ENCODE results near the gene OSER1. TPM values are rescaled to one million over a fixed set of nuclear protein-coding genes. Genes with fewer than 3 reads are reported as not detected.
"Not testable (repeated sequence)": the region's sequence is repeated elsewhere in the genome, so short reads cannot be mapped to it uniquely, and the experiment has no call there.

Gene OSER1
- total RNA-seq (2014; rRNA removed; shearing (Covaris generic)) = 77.3 and 83.3 TPM in 2 replicates

- peak; percentile 99 for DNase-seq (ENCODE audit: low read depth)
Measured at GRCh38 chr20:44210406-44211176, at the start of gene OSER1. Gene OSER1, minus strand, starts transcription at chr20:44210771. Its CDS starts 3,814 bp downstream, at chr20:44206957.

DNA sequence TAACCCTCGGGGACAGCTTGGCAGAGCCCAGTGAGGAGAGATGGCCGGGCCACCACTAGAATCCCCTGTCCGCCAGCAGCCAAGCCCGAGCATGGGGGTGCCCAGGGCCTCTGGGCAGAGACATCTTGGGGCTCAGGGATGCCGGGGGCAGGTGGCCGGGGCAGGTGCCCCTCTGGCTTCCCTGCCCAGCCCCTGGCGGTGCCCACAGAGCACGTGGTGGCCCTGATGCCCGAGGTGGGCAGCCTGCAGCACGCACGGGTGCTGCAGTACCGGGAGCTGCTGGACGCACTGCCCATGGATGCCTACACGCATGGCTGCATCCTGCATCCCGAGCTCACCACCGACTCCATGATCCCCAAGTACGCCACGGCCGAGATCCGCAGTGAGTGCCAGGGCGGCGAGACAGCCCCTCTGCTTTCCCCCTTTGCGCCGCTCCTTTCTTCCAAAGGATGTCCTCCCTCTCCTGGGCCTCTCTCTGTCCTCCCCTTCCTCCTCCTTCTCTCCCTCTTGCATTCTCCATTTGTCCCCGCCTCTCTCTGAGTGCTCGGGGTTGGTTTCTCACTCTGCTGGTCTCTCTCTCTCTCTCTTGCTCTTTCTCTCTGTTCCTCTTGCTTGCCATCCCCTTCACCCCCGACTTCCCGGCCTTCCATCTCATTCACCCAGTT lies 47.8 kb upstream of the OSER1 start:
- DNase-seq (ENCODE audit: low read depth) = no peak

GRCh38 chr20:44256961-44257360 lies 46.4 kb upstream of the OSER1 start:
- no peak for DNase-seq (ENCODE audit: low read depth)

DNA sequence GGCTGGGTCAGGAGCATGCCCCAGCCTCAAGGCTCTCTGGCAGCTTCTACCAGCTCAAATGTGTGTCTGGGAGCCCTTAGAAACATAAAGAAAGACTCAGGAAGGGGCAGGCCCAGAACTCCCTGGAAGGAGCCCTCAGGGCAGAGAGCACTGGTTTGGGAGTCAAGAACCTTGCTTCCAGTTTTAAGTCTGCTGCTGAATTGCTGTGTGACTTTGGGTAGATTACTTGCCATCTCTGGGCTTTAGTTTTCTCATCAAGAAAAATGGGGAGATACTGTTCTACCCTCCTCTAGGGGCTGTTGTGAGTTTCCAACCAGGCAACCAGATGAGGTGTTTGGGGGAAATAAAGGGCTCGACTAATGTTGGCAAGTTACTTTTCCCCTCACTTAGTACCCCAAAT lies 45.4 kb upstream of the OSER1 start:
- no peak for DNase-seq (ENCODE audit: low read depth)

- DNase-seq (ENCODE audit: low read depth) = no peak
Measured at GRCh38 chr20:44254073-44254472, 43.5 kb upstream of the OSER1 start.

- no peak for DNase-seq (ENCODE audit: low read depth)
Measured at GRCh38 chr20:44253528-44253927, 43.0 kb upstream of the OSER1 start.

- no peak for DNase-seq (ENCODE audit: low read depth)
Measured at GRCh38 chr20:44251284-44251683, 40.7 kb upstream of the OSER1 start.

DNA sequence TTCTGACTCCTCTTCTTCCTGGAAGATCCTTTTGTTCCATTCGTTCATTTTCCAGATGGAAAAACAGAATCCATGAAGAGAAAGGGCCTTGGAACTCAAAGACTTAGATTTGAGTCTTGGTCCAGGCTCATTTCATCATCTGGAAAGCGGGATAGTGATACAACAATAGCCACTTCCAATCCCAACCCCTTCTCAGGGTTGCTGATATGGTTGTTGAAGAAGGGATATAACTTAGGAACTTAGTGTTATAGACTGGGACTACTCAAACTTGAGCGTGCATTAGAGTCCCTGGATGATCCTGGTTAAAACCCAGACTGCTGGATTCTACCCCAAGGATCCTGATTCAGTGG lies 37.8 kb upstream of the OSER1 start:
- DNase-seq (ENCODE audit: low read depth) = no peak

DNA sequence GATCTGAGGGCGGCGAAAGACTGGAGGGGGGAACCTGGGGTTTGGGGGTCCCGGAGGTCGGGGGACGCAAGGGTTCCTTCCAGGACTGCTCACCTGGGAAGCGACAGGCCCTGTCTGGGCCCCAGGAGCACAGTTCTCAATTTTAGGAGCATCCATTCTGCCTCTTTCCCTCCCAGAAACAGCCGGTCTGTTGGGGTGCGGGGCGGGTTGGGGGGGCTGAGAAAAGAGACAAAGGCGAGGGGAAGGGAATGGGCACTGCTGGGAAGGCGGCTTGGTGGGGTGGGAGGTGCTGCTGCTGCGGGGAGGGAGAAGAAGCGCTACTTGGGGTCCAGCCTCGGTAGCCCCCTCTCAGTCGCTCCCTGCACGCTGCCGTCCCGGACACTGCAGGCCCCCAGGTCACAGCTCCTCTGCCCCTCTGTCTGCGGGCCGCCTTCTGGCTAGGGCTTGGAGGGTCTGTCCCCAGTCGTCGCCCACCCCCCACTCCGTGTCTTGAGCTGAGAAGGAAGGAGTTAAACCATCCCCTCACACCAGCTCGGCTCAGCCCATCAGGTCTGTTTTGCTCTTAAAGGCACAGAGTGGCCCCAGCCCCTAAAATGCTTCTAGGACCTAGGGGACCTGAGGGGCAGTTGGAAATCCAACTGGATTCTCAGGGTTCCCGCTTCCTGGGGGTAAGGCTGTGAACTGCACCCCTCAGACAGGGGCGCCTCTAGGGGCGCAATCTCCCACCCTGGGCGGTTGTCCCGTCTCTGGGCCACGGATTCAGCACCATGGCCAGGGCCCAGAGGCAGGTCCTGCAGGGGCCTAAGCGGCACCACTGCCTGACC lies 37.2 kb upstream of the OSER1 start:
- peak; percentile 51 for DNase-seq (ENCODE audit: low read depth)

DNA sequence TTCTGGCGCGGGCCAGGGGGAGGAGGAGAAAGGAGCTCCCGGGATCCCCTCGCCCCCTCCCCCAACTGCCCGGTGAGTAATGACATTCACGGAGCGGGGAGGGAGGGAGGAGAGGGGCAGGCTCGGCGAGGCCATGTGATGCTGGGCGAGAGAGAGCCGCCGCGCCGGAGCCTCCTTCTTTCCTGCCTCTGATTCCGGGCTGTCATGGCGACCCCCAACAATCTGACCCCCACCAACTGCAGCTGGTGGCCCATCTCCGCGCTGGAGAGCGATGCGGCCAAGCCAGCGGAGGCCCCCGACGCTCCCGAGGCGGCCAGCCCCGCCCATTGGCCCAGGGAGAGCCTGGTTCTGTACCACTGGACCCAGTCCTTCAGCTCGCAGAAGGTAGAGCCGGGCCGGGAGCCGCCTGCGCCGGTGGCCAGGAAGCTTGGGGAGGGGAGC lies 36.6 kb upstream of the OSER1 start, which contains the start of gene GDAP1L1:
TSS of gene GDAP1L1 (plus strand) at position 178 of the 441 bp plus-strand sequence. CDS start at position 205, 27 bp downstream.
- DNase-seq (ENCODE audit: low read depth) = peak; percentile 32

DNA sequence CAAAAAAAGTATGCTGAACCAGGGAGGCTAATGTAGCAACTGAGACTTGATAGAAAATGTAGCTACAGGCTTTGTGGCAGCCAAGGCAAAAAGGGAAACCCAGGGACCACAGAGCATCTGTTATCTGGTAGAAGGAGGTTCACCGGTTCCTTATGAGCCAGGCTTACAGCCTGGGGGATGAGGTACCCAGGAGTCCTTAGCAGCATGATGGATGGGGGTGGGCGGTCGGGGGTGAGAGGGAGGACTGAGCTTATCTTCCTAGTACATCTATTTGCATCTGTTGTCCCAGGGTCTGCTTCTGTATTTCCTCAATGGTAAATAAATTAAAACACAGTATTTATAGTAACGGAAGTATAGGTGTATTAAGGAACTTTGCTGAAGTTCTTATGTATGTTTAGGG lies 35.4 kb upstream of the OSER1 start:
- DNase-seq (ENCODE audit: low read depth) = no peak

- no peak for DNase-seq (ENCODE audit: low read depth)
Measured at GRCh38 chr20:44241796-44242195, 31.2 kb upstream of the OSER1 start.

DNA sequence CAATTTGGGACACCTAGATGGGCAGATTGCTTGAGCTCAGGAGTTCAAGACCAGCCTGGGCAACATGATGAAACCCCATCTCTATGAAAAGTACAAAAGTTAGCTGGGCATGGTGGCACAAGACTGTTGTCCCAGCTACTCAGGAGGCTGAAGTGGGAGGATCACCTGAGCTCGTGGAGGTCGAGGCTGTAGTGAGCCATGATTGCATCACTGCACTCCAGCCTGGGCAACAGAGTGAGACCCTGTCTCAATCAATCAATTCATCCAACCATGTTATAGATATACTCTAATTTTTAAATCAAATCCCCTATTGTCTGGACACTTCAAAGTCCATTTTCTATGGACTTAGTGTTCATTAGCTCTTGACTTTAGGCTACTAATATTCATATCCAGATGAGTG lies 26.3 kb upstream of the OSER1 start:
- DNase-seq (ENCODE audit: low read depth) = not testable (repeated sequence)

DNA sequence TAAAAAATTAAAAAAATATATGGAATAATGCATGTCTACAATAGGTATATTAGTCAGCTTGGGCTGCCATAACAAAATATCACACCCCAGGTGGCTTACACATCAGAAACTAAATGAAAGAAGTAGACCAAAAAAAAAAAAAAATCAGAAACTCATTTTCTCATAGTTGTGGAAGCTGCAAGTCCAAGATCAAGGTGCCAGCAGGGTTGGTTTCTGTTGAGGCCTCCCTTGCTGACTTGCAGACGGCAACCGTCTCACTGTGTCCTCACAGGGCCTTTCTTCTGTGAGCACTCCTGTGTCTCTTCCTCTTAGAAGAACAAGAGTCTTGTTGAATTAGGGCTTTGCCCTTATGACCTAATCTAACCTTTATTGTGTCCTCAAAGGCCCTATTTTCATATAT lies 25.1 kb upstream of the OSER1 start:
- DNase-seq (ENCODE audit: low read depth) = no peak

- DNase-seq (ENCODE audit: low read depth) = no peak
Measured at GRCh38 chr20:44234566-44235317, 24.2 kb upstream of the OSER1 start.

- no peak for DNase-seq (ENCODE audit: low read depth)
Measured at GRCh38 chr20:44233436-44234016, 23.0 kb upstream of the OSER1 start.

DNA sequence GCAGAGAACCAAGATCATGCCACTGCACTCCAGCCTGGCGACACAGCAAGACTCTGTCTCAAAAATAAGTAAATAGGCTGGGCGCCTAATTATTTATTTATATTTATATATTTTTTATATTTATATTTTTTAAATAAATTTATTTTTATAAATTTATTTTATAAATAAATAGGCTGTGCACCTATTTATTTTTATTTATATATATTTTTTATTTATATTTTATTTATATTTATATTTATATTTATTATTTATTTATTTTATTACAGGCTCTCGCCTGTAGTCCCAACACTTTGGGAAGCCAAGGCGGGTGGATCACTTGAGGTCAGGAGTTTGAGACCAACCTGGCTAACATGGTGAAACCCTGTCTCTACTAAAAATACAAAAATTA lies 21.9 kb upstream of the OSER1 start:
- DNase-seq (ENCODE audit: low read depth) = not testable (repeated sequence)

- DNase-seq (ENCODE audit: low read depth) = no peak
Measured at GRCh38 chr20:44231713-44232468, 21.3 kb upstream of the OSER1 start.

DNA sequence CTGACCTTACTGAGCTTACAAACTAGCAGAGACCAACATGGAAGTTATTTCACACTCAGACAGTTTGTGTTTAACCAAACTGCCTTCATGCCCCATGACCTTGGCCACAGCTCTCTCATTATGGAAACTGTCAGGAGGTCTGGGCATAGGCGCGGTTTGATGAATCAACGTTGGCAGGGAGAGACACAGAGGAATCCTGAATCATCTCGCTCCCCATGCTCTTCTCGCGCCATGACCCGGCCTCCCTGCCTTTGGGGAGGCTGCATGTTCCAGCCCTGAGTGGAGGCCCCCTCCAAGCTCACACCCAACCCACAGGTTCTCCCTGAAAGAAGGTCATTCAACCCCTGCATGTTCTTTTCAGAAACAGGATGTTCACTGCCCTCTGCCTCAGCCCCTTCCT lies 20.6 kb upstream of the OSER1 start:
- peak; percentile 82 for DNase-seq (ENCODE audit: low read depth)

DNA sequence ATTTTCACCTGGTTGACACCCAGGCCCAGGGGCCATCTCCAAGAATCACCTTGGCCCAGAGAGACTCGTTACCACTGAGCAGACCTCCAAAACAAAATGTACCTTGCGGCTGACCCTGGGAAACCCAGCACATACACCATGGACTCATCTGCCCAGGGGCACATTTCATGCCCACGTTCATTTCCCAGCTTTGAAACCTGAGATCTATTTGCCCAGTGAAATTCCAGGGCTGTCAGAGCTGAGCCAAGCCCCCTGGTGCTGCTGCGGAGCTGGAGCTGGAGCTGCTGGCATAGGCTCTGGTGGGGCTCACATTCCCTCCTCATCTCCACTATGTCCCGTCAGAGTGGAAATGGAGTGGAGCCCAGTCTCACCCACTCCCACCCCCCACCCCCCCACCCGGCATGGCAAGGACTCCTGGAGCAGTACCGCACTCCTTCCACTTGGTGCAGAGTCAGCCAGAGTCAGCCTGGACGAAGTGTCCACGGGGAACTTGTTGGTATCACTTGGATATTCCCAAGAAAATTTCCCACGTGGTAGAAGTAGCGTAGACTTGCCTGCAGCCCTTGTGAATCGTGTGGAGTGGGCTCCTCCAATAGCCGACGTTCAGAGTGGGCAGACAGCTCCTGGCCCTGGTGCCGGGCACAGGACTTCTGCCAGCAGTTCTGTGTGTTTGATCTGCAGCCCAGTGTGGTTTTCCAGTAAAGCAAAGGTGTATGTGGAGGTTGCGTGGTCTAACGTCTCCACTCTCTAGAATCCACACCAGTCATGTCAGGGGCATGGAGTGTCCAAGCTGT lies 18.1 kb upstream of the OSER1 start:
- peak; percentile 43 for DNase-seq (ENCODE audit: low read depth)

Data from M059J (cell line).